Neural progenitor cell (in vitro differentiated cells): ENCODE measurements around the gene TCAIM. TPM values are rescaled to one million over a fixed set of nuclear protein-coding genes. Genes with fewer than 3 reads are reported as not detected.

ENCODE experiments used
- DNase-seq: peaks from one replicate; pipeline ENCODE4 v3.0.0-alpha.2; 2016; ENCODE audit warnings: low spot score
- H2AFZ ChIP-seq: fragments of 200-600 bp; sonication (generic); replicated peaks from 2 replicates; pipeline ENCODE4 v1.6.1; 2016; ENCODE audit warnings: antibody characterized with exemption
- H3F3A ChIP-seq: fragments of 200-600 bp; sonication (generic); 2 replicates; pipeline ENCODE4 v1.6.1; 2016; ENCODE audit warnings: antibody characterized with exemption, low read depth
- H3K27ac ChIP-seq: fragments of 200-600 bp; sonication (generic); 2 replicates; pipeline ENCODE4 v1.5.1; 2016; ENCODE audit warnings: mild to moderate bottlenecking
- H3K27me3 ChIP-seq: fragments of 200-600 bp; sonication (generic); 2 replicates; pipeline ENCODE4 v1.6.1; 2016; ENCODE audit warnings: mild to moderate bottlenecking, moderate library complexity
- H3K36me3 ChIP-seq: fragments of 200-600 bp; sonication (generic); 2 replicates; pipeline ENCODE4 v1.5.1; 2016
- H3K4me1 ChIP-seq: fragments of 200-600 bp; sonication (generic); 2 replicates; pipeline ENCODE4 v1.6.1; 2016; ENCODE audit warnings: mixed run types
- H3K4me2 ChIP-seq: fragments of 200-600 bp; sonication (generic); 2 replicates; pipeline ENCODE4 v1.6.1; 2016
- H3K4me3 ChIP-seq: fragments of 200-600 bp; sonication (generic); 2 replicates; pipeline ENCODE4 v1.5.1; 2016
- H3K79me2 ChIP-seq: fragments of 200-600 bp; sonication (generic); 2 replicates; pipeline ENCODE4 v1.6.1; 2016; ENCODE audit warnings: low read depth
- H3K9ac ChIP-seq: fragments of 200-600 bp; sonication (generic); 2 replicates; pipeline ENCODE4 v1.6.1; 2016
- H3K9me3 ChIP-seq: fragments of 200-600 bp; sonication (generic); 2 replicates; pipeline ENCODE4 v1.5.1; 2016; ENCODE audit warnings: low read depth
- H4K20me1 ChIP-seq: fragments of 200-600 bp; sonication (generic); 2 replicates; pipeline ENCODE4 v1.6.1; 2016; ENCODE audit warnings: low read depth
- H3K27ac Mint-ChIP-seq: 3 replicates; pipeline ENCODE4 v1.8.0; 2021; ENCODE audit warnings: mixed read lengths
- H3K27me3 Mint-ChIP-seq: 2 replicates; pipeline ENCODE4 v1.8.0; 2022; ENCODE audit warnings: low read depth, mild to moderate bottlenecking, inconsistent platforms, moderate library complexity, mixed read lengths; ENCODE audit not compliant: insufficient read depth
- H3K36me3 Mint-ChIP-seq: 3 replicates; pipeline ENCODE4 v1.8.0; 2021; ENCODE audit warnings: mixed read lengths
- H3K4me1 Mint-ChIP-seq: 3 replicates; pipeline ENCODE4 v1.8.0; 2021; ENCODE audit warnings: mixed read lengths
- H3K4me3 Mint-ChIP-seq: 3 replicates; pipeline ENCODE4 v1.8.0; 2021; ENCODE audit warnings: mild to moderate bottlenecking, moderate library complexity, mixed read lengths
- H3K9me3 Mint-ChIP-seq: 3 replicates; pipeline ENCODE4 v1.8.0; 2020; ENCODE audit warnings: mixed read lengths
- CTCF ChIP-seq: fragments of 200-600 bp; sonication (generic); IDR thresholded peaks from 2 replicates; pipeline ENCODE4 v1.5.1; 2017; ENCODE audit warnings: antibody characterized with exemption, mild to moderate bottlenecking
- EZH2 ChIP-seq: fragments of 200-600 bp; sonication (generic); IDR thresholded peaks from 2 replicates; pipeline ENCODE4 v1.6.1; 2017; ENCODE audit warnings: antibody characterized with exemption, mild to moderate bottlenecking, moderate library complexity
- EZH2phosphoT487 ChIP-seq: fragments of 200-600 bp; sonication (generic); IDR thresholded peaks from 2 replicates; pipeline ENCODE4 v1.6.1; 2017; ENCODE audit warnings: antibody characterized with exemption
- total RNA-seq: library from RNA; depleted of rRNA; stranded (reverse); fragments of >200 nt; gene quantifications from 2 replicates; pipeline ENCODE4 v1.2.3, GENCODE V29; 2015; ENCODE audit warnings: low replicate concordance

The TCAIM gene
- total RNA-seq, 1 donor from 2014 or later: 31.8 TPM

DNA sequence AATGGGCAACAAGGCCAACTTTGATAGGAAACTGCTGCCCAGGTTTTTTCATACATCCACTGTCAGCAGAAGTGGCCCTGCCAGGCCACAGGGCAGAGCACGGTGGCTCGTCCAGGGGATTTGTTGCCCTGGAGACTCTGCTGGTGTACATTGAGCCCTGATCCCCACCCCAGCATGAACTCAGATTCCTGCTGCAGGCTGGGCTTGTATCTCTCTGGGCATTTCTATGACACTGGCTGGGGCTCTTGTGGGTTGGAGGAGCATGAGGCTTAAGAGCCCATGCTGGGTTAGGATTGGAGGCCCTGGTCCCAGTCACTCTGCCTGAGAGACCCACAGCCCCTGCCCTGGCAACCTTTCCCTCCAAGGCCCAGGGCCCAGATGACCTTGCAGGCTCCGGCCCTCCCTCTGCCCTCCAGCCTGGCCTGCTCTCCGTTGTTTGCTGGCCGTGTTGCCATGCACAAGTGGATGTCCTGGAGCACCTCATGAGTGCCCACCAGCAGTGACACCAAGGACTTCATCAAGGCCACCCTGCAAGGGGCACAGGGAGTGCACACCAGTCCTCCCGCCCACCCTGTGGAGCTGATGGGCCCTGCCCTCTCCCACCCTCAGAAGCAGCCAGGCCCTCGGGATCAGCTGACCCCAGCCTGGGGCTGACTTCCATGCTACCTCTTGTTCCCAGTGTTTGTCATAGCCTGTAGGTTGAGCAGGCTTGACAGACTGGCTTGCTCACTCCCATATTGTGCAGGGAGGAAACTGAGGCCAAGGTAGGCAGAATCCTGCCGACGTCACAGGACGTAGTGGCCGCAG, 80.8 kb downstream of the TCAIM start:
- Mint-ChIP-seq H3K27me3 (peaks cover 8% of the 10 kb centered on the region), H3K4me1 (peaks cover 10% of the 10 kb centered on the region), H3K4me3 (peak overlapping the region; percentile 13), H3K27ac (no peak overlapping the region), H3K9me3 (peaks cover 6% of the 10 kb centered on the region), H3K36me3 (no peaks in the 10 kb centered on the region)
- H3K36me3 ChIP-seq: no peaks in the 10 kb centered on the region
- no peaks in the 10 kb centered on the region for H3K4me1 ChIP-seq
- no peak overlapping the region for H3K4me2 ChIP-seq
- peak; percentile 25 for DNase-seq
- H3K27ac ChIP-seq: no peak overlapping the region
- no peak overlapping the region for H3K9ac ChIP-seq
- H3K27me3 ChIP-seq: no peaks in the 10 kb centered on the region
- H3K79me2 ChIP-seq: no peaks in the 10 kb centered on the region
- H2AFZ ChIP-seq: peak overlapping the region; percentile 12
- H3K4me3 ChIP-seq: no peak overlapping the region
- H3F3A ChIP-seq: no peaks in the 10 kb centered on the region
- H3K9me3 ChIP-seq: no peaks in the 10 kb centered on the region
- TF ChIP-seq EZH2phosphoT487 (no peak), CTCF (no peak), EZH2 (no peak)
- no peaks in the 10 kb centered on the region for H4K20me1 ChIP-seq

DNA sequence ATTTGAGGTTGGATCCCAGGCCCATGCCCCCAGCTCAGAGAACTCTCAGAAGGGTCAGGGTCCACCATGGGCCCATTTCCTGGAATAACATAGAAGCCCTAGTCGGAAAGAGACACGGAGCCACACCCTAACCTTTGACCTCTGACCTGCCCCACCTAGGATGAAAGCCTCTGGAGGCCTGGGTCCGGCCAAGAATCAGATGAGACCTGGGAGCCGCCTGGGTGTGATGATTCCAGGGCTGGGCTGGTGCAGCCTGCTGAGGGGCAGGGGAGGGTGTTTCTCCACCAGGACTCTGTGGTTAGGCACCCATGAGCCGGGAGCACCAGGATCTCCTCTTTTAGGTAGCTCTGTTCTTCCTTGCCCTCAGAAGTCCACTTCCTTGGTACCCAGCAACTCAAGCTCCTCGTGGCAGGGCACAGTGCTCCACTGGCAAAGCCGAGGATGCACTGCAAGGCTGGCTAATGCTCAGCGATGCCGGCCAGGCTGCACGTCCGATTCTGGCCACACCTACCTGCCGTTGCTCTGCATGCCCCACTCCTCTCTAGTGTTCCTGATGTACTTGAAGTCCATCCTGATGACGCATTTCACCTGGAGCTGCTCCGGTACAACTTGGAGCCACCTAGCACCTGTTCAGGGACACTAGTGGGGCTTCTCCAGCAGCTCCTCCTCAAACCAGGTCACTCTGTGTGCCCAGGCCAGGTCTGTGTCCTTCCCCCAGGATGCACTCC, 81.5 kb downstream of the TCAIM start:
- no peaks in the 10 kb centered on the region for H3F3A ChIP-seq
- H3K27me3 ChIP-seq: no peaks in the 10 kb centered on the region
- Mint-ChIP-seq H3K27me3 (peaks cover 8% of the 10 kb centered on the region), H3K9me3 (peaks cover 6% of the 10 kb centered on the region), H3K4me3 (no peak overlapping the region), H3K4me1 (peaks cover 14% of the 10 kb centered on the region), H3K27ac (peak overlapping the region; percentile 46), H3K36me3 (no peaks in the 10 kb centered on the region)
- no peak overlapping the region for H3K4me3 ChIP-seq
- DNase-seq: no peak
- H3K4me1 ChIP-seq: no peaks in the 10 kb centered on the region
- H3K79me2 ChIP-seq: no peaks in the 10 kb centered on the region
- H2AFZ ChIP-seq: no peak overlapping the region
- TF ChIP-seq EZH2phosphoT487 (no peak), EZH2 (no peak), CTCF (no peak)
- no peaks in the 10 kb centered on the region for H4K20me1 ChIP-seq
- no peak overlapping the region for H3K27ac ChIP-seq
- H3K36me3 ChIP-seq: no peaks in the 10 kb centered on the region
- no peaks in the 10 kb centered on the region for H3K9me3 ChIP-seq
- no peak overlapping the region for H3K9ac ChIP-seq
- H3K4me2 ChIP-seq: no peak overlapping the region

- Histone ChIP-seq H3K9ac (no peak overlapping the region), H2AFZ (no peak overlapping the region), H3K79me2 (no peaks in the 10 kb centered on the region), H3K27ac (no peak overlapping the region), H3K27me3 (no peaks in the 10 kb centered on the region), H3K4me3 (no peak overlapping the region), H4K20me1 (no peaks in the 10 kb centered on the region), H3K9me3 (no peaks in the 10 kb centered on the region), H3K4me1 (no peaks in the 10 kb centered on the region), H3K4me2 (no peak overlapping the region), H3F3A (no peaks in the 10 kb centered on the region), H3K36me3 (no peaks in the 10 kb centered on the region)
- DNase-seq: no peak
- H3K27me3 Mint-ChIP-seq: peaks cover 8% of the 10 kb centered on the region
- TF ChIP-seq CTCF: no peak
- no peak for TF ChIP-seq EZH2
- no peak for TF ChIP-seq EZH2phosphoT487
- H3K36me3 Mint-ChIP-seq: no peaks in the 10 kb centered on the region
- peaks cover 14% of the 10 kb centered on the region for H3K4me1 Mint-ChIP-seq
- peaks cover 6% of the 10 kb centered on the region for H3K9me3 Mint-ChIP-seq
- no peak overlapping the region for H3K4me3 Mint-ChIP-seq
- no peak overlapping the region for H3K27ac Mint-ChIP-seq
These were observed 82.1 kb downstream of the TCAIM start for GRCh38 chr3:44420676-44421075.
